ENCODE measurements around the gene GRK5.

DNA sequence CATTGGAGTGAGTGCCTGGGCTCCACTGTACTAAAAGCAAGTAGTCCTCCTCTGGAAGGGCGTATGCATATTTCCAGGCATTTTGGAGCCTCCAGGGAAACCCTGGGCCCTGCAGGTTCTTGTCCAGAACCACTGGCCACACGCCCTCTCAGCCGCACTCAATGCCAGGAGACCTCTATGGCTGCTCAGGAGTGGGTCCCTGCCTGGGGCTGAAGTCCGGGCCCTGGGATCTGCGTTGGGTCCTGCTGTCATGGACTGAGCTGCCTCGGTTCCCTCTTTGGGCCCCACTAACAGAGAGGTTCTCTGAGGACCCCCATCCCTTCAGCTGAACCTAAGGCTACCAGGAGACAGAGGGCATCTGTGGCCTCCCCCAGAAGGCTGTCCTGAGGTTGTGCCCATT lies 58.3 kb downstream of the GRK5 start:
- TF ChIP-seq EZH2 (IDR thresholded peaks at IDR 0.05; ENCODE audit: insufficient read depth, poor library complexity, severe bottlenecking) (no peak), EZH2phosphoT487 (IDR thresholded peaks at IDR 0.05; ENCODE audit: insufficient read depth, low read depth) (no peak)
